HEK293T (cell line): Measurements from ENCODE around the gene ACP7.

Source experiments
- BHLHE40 ChIP-seq: fragments of 450-650 bp; IDR thresholded peaks from 2 replicates; pipeline ENCODE4 v1.6.1; 2016; ENCODE audit warnings: mild to moderate bottlenecking, moderate library complexity, borderline replicate concordance
- ELF4 ChIP-seq: fragments of 450-650 bp; IDR thresholded peaks from 2 replicates; pipeline ENCODE4 v1.6.1; 2017; ENCODE audit warnings: antibody characterized with exemption
- FOXA1 ChIP-seq: fragments of 450-650 bp; IDR thresholded peaks from 2 replicates; pipeline ENCODE4 v1.6.1; 2016; ENCODE audit warnings: mild to moderate bottlenecking
- FOXK2 ChIP-seq: fragments of 450-650 bp; IDR thresholded peaks from 2 replicates; pipeline ENCODE4 v1.6.1; 2016; ENCODE audit warnings: mild to moderate bottlenecking
- FOXM1 ChIP-seq: fragments of 450-650 bp; IDR thresholded peaks from 2 replicates; pipeline ENCODE4 v1.6.1; 2017; ENCODE audit warnings: mild to moderate bottlenecking, borderline replicate concordance
- SP1 ChIP-seq: fragments of 450-650 bp; IDR thresholded peaks from 2 replicates; pipeline ENCODE4 v1.6.1; 2017
- SUZ12 ChIP-seq: fragments of 450-650 bp; IDR thresholded peaks from 2 replicates; pipeline ENCODE4 v1.6.1; 2016; ENCODE audit warnings: mild to moderate bottlenecking
- TARDBP ChIP-seq: fragments of 450-650 bp; IDR thresholded peaks from 2 replicates; pipeline ENCODE4 v1.6.1; 2016

GRCh38 chr19:39045506-39045905 lies 38.7 kb upstream of the ACP7 start:
- no peak for TF ChIP-seq FOXM1
- no peak for TF ChIP-seq FOXK2
- TF ChIP-seq ELF4 = no peak
- no peak for TF ChIP-seq SP1
- TF ChIP-seq BHLHE40 = no peak
- TF ChIP-seq FOXA1 = no peak
- no peak for TF ChIP-seq SUZ12
- no peak for TF ChIP-seq TARDBP
